ENCODE measurements around the gene SAP30L.

SAP30L gene

GRCh38 chr5:154402611-154403010, 43.2 kb upstream of the SAP30L start:
- DNase-seq, result no peak
- Histone ChIP-seq H3K4me3 (ENCODE audit: low read length) (no peak overlapping the region), H3K36me3 (replicated peaks; ENCODE audit: insufficient read depth, low read length) (no peaks in the 10 kb centered on the region), H3F3A (ENCODE audit: insufficient read depth, low read length) (no peaks in the 10 kb centered on the region), H3K9me2 (replicated peaks; ENCODE audit: insufficient read depth, low read length) (no peaks in the 10 kb centered on the region), H3K27ac (ENCODE audit: low read length) (no peak overlapping the region), H3K27me3 (replicated peaks; ENCODE audit: insufficient read depth, low read length) (no peaks in the 10 kb centered on the region), H3K79me2 (ENCODE audit: low read length) (no peaks in the 10 kb centered on the region), H3K9me3 (replicated peaks; ENCODE audit: insufficient read depth, low read length) (no peaks in the 10 kb centered on the region), H4K20me1 (ENCODE audit: insufficient read depth, low read length) (no peaks in the 10 kb centered on the region), H2AFZ (ENCODE audit: low read length) (no peak overlapping the region), H3K4me1 (ENCODE audit: low read length) (peaks cover 6% of the 10 kb centered on the region), H3K9ac (ENCODE audit: low read length) (no peak overlapping the region), H3K4me2 (ENCODE audit: low read depth, low read length) (no peak overlapping the region)
- TF ChIP-seq CTCF (IDR thresholded peaks at IDR 0.05; ENCODE audit: low read length) (no peak), EZH2phosphoT487 (IDR thresholded peaks at IDR 0.05; ENCODE audit: low read length) (no peak), EZH2 (optimal IDR thresholded peaks at IDR 0.05; ENCODE audit: low read depth, low read length) (no peak)

- no peak overlapping the region for H3K4me2 ChIP-seq (ENCODE audit: low read depth, low read length)
- no peak overlapping the region for H3K27ac ChIP-seq (ENCODE audit: low read length)
- H3K36me3 ChIP-seq (replicated peaks; ENCODE audit: insufficient read depth, low read length), result no peaks in the 10 kb centered on the region
- H3K4me3 ChIP-seq (ENCODE audit: low read length), result no peak overlapping the region
- H3K9ac ChIP-seq (ENCODE audit: low read length), result no peak overlapping the region
- no peak for TF ChIP-seq CTCF (IDR thresholded peaks at IDR 0.05; ENCODE audit: low read length)
- no peak for TF ChIP-seq EZH2phosphoT487 (IDR thresholded peaks at IDR 0.05; ENCODE audit: low read length)
- TF ChIP-seq EZH2 (optimal IDR thresholded peaks at IDR 0.05; ENCODE audit: low read depth, low read length), result no peak
- no peaks in the 10 kb centered on the region for H4K20me1 ChIP-seq (ENCODE audit: insufficient read depth, low read length)
- no peak overlapping the region for H2AFZ ChIP-seq (ENCODE audit: low read length)
- H3K9me3 ChIP-seq (replicated peaks; ENCODE audit: insufficient read depth, low read length), result no peaks in the 10 kb centered on the region
- H3F3A ChIP-seq (ENCODE audit: insufficient read depth, low read length), result no peaks in the 10 kb centered on the region
- no peaks in the 10 kb centered on the region for H3K9me2 ChIP-seq (replicated peaks; ENCODE audit: insufficient read depth, low read length)
- no peaks in the 10 kb centered on the region for H3K27me3 ChIP-seq (replicated peaks; ENCODE audit: insufficient read depth, low read length)
- H3K79me2 ChIP-seq (ENCODE audit: low read length), result no peaks in the 10 kb centered on the region
- DNase-seq, result no peak
- peaks cover 6% of the 10 kb centered on the region for H3K4me1 ChIP-seq (ENCODE audit: low read length)
Measured at GRCh38 chr5:154403234-154403633, 42.6 kb upstream of the SAP30L start.

GRCh38 chr5:154403776-154404387, 41.9 kb upstream of the SAP30L start:
- no peaks in the 10 kb centered on the region for H3F3A ChIP-seq (ENCODE audit: insufficient read depth, low read length)
- no peak overlapping the region for H3K9ac ChIP-seq (ENCODE audit: low read length)
- H3K79me2 ChIP-seq (ENCODE audit: low read length), result no peaks in the 10 kb centered on the region
- no peak for TF ChIP-seq EZH2 (optimal IDR thresholded peaks at IDR 0.05; ENCODE audit: low read depth, low read length)
- no peak for TF ChIP-seq EZH2phosphoT487 (IDR thresholded peaks at IDR 0.05; ENCODE audit: low read length)
- TF ChIP-seq CTCF (IDR thresholded peaks at IDR 0.05; ENCODE audit: low read length), result no peak
- no peak for DNase-seq
- H3K4me1 ChIP-seq (ENCODE audit: low read length), result peaks cover 6% of the 10 kb centered on the region
- H3K4me2 ChIP-seq (ENCODE audit: low read depth, low read length), result no peak overlapping the region
- H3K36me3 ChIP-seq (replicated peaks; ENCODE audit: insufficient read depth, low read length), result no peaks in the 10 kb centered on the region
- H3K4me3 ChIP-seq (ENCODE audit: low read length), result no peak overlapping the region
- no peaks in the 10 kb centered on the region for H3K27me3 ChIP-seq (replicated peaks; ENCODE audit: insufficient read depth, low read length)
- no peaks in the 10 kb centered on the region for H3K9me2 ChIP-seq (replicated peaks; ENCODE audit: insufficient read depth, low read length)
- H3K9me3 ChIP-seq (replicated peaks; ENCODE audit: insufficient read depth, low read length), result no peaks in the 10 kb centered on the region
- H2AFZ ChIP-seq (ENCODE audit: low read length), result no peak overlapping the region
- H4K20me1 ChIP-seq (ENCODE audit: insufficient read depth, low read length), result no peaks in the 10 kb centered on the region
- no peak overlapping the region for H3K27ac ChIP-seq (ENCODE audit: low read length)
